Measurements from ENCODE around the gene TRIM67. TPM values are rescaled to one million over a fixed set of nuclear protein-coding genes. Genes with fewer than 3 reads are reported as not detected.

The TRIM67 gene
- total and polyA plus RNA-seq, 12 donors, result 0.05 to 0.28 (median 0.11) TPM; not detected in 8

DNA sequence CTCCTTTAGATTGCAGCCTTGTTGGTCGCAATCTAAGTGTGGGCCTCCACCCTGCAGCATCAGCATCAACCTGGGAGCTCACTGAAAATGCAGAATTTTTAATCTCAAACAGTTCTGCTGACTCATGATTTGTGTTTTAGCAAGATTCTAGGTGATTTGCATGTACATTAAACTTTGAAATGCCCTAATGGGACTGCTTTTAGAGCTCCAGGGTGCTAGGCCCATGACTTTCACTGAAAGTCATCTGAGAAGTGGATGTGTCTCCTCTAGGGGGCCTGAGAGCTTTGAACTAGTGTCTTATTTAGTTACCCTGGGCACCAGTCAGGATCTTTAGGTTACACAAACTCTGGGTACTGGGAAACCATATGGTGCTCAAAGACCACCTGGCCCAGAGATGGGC lies 9.0 kb downstream of the TRIM67 start:
- no peaks in the 10 kb centered on the region for H3K36me3 ChIP-seq
- no peaks in the 10 kb centered on the region for H3K4me1 ChIP-seq
- H3K4me3 ChIP-seq, result no peak overlapping the region
- ATAC-seq (no peak), DNase-seq (no peak)
- no peaks in the 10 kb centered on the region for H3K9me3 ChIP-seq
- H3K27ac ChIP-seq, result no peak overlapping the region
- TF ChIP-seq CTCF (IDR thresholded peaks at IDR 0.05), result no peak
- 100% methylated on average over 1 of the region's 1 CpG for WGBS, 2 donors
- intact Hi-C loops (cut with DNase I), result no loop called here
- H3K27me3 ChIP-seq, result peaks cover 0 to 31% (median 12%) of the 10 kb centered on the region in 7 donors

- DNase-seq (no peak), ATAC-seq (no peak)
- intact Hi-C loops (cut with DNase I), result no loop called here
- Histone ChIP-seq H3K4me1 (no peaks in the 10 kb centered on the region), H3K27me3 (peaks cover 0 to 30% (median 4%) of the 10 kb centered on the region in 7 donors), H3K36me3 (no peaks in the 10 kb centered on the region), H3K4me3 (no peak overlapping the region), H3K27ac (no peak overlapping the region), H3K9me3 (no peaks in the 10 kb centered on the region)
- 79 to 85% methylated on average over 6 of the region's 6 CpGs for WGBS, 2 donors
- TF ChIP-seq CTCF (IDR thresholded peaks at IDR 0.05), result no peak
Measured at GRCh38 chr1:231171623-231172197, 9.9 kb downstream of the TRIM67 start.

DNA sequence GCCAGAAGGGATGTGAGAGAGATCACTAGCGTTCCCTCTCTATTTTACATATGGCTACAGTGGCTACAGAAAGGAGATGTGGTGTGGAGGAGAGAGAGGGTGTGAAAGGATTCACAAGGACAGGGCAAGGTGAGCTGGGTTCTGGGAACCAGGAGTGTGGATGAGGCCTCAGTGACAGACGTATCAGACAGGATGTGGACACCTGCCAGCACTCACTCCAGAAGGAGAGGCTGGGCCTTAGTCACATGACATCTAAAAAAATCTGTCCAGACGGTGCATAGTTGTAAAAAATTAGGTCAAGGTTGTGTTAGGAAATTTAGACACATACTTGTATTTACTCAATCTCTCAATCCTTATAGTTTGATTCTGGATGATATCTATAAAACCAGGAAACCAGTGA lies 10.6 kb downstream of the TRIM67 start:
- Histone ChIP-seq H3K9me3 (no peaks in the 10 kb centered on the region), H3K27ac (no peak overlapping the region), H3K4me1 (no peaks in the 10 kb centered on the region), H3K27me3 (peaks cover 0 to 28% (median 4%) of the 10 kb centered on the region in 7 donors), H3K36me3 (no peaks in the 10 kb centered on the region), H3K4me3 (no peak overlapping the region)
- TF ChIP-seq CTCF (IDR thresholded peaks at IDR 0.05), result no peak
- intact Hi-C loops (cut with DNase I), result no loop called here
- peak; percentile 42 to 91 (median 70) for ATAC-seq
- 26 to 28% methylated on average over 3 of the region's 3 CpGs for WGBS, 2 donors
- DNase-seq, result peak in 1 of 2 donors; percentile 37

GRCh38 chr1:231176421-231176820 lies 14.6 kb downstream of the TRIM67 start:
- H3K9me3 ChIP-seq, result peaks cover 0 to 12% (median 0%) of the 10 kb centered on the region in 11 donors
- ATAC-seq, result no peak
- no peak overlapping the region for H3K27ac ChIP-seq
- H3K4me1 ChIP-seq, result no peaks in the 10 kb centered on the region
- H3K36me3 ChIP-seq, result no peaks in the 10 kb centered on the region
- no peak overlapping the region for H3K4me3 ChIP-seq
- 35 to 40% methylated on average over 1 of the region's 1 CpG for WGBS, 2 donors
- DNase-seq, result no peak
- H3K27me3 ChIP-seq, result peaks cover 0 to 37% (median 0%) of the 10 kb centered on the region in 7 donors
- intact Hi-C loops (cut with DNase I), result no loop called here
- no peak for TF ChIP-seq CTCF (IDR thresholded peaks at IDR 0.05)

Measured in heart right ventricle (tissue), 16 donors.